HCT116 (cell line): ENCODE data around the gene WAC.

Experiments
- ATF3 ChIP-seq: IDR thresholded peaks from 2 replicates; pipeline ENCODE4 v1.6.1; 2012
- CEBPB ChIP-seq: IDR thresholded peaks from 2 replicates; pipeline ENCODE4 v1.6.1; 2012; ENCODE audit warnings: low read depth
- CTCF ChIP-seq, 3 experiments: fragments of 200-600 bp in 1 of 3; sonication (generic) in 1 of 3; IDR thresholded peaks in 2 of 3; conservative IDR thresholded peaks in 1 of 3; 2 replicates each; pipeline ENCODE4 v1.5.1; 2012 to 2017; ENCODE audit warnings: low read depth in 2 of 3, low read length in 2 of 3, antibody characterized with exemption in 1 of 3, borderline replicate concordance in 1 of 3, control low read depth in 1 of 3, mild to moderate bottlenecking in 1 of 3, mixed read lengths in 1 of 3, mixed run types in 1 of 3, moderate library complexity in 1 of 3; ENCODE audit not compliant: insufficient read depth in 1 of 3
- EGR1 ChIP-seq: IDR thresholded peaks from 2 replicates; pipeline ENCODE4 v1.6.1; 2012; ENCODE audit warnings: low read depth
- JUND ChIP-seq: IDR thresholded peaks from 2 replicates; pipeline ENCODE4 v1.6.1; 2012
- POLR2AphosphoS5 ChIP-seq: IDR thresholded peaks from 2 replicates; pipeline ENCODE4 v1.6.1; 2011; ENCODE audit warnings: mild to moderate bottlenecking, low read depth, low read length, moderate library complexity
- REST ChIP-seq: IDR thresholded peaks from 2 replicates; pipeline ENCODE4 v1.6.1; 2012; ENCODE audit warnings: low read depth
- SP1 ChIP-seq: IDR thresholded peaks from 2 replicates; pipeline ENCODE4 v1.6.1; 2012; ENCODE audit warnings: low read depth
- TCF7L2 ChIP-seq: IDR thresholded peaks from 2 replicates; pipeline ENCODE4 v1.7.0; 2011; ENCODE audit warnings: borderline replicate concordance, inconsistent platforms; ENCODE audit not compliant: insufficient read depth, insufficient read length; ENCODE audit errors: extremely low read depth
- YY1 ChIP-seq: IDR thresholded peaks from 2 replicates; pipeline ENCODE4 v1.6.1; 2011; ENCODE audit warnings: low read length, low read depth, moderate library complexity, mild to moderate bottlenecking; ENCODE audit not compliant: insufficient replicate concordance; ENCODE audit errors: extremely low read depth
- ZFX ChIP-seq: fragments of 450-650 bp; IDR thresholded peaks from 2 replicates; pipeline ENCODE4 v1.6.1; 2017
- ZNF274 ChIP-seq: fragments of 200-500 bp; sonication (Bioruptor generic); IDR thresholded peaks from 2 replicates; pipeline ENCODE4 v1.6.1; 2014; ENCODE audit warnings: mild to moderate bottlenecking, low read depth, low read length, inconsistent platforms

- no peak for TF ChIP-seq CTCF (IDR thresholded peaks at IDR 0.05 in 2 of 3, conservative IDR thresholded peaks at IDR 0.05 in 1 of 3; ENCODE audit: borderline replicate concordance in 1 of 3, insufficient read depth in 1 of 3, low read depth in 2 of 3, low read length in 2 of 3)
- TF ChIP-seq EGR1, result no peak
- no peak for TF ChIP-seq ZFX
- TF ChIP-seq REST, result no peak
- no peak for TF ChIP-seq YY1
- TF ChIP-seq POLR2AphosphoS5, result no peak
- no peak for TF ChIP-seq TCF7L2
- TF ChIP-seq CEBPB, result no peak
- no peak for TF ChIP-seq SP1
- no peak for TF ChIP-seq JUND
- TF ChIP-seq ZNF274, result no peak
- no peak for TF ChIP-seq ATF3
These were observed 44.6 kb downstream of the WAC start for GRCh38 chr10:28577506-28577905.
